ENCODE results near the gene AWAT1.

The AWAT1 gene

DNA sequence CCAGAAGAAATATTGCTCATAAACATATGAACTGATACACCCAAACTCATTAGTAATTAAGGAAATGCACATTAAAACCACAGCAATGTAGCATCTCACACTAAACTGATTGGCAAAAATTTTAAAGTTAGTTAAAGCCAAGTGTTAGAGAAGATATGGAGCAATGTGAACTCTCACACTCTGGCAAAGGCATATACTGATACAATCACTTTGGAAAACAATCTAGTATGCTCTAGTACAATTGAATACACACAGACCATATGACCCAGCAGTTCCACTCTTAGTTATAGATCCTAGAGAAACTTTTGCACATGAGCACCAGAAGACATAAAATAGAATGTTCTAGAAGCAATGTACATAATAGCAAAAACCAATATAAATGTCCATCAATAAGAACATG lies 8.4 kb upstream of the AWAT1 start:
- ATAC-seq (ENCODE audit: insufficient read depth, low read depth) = no peak
- no peak for DNase-seq
- Histone ChIP-seq H3K27me3 (ENCODE audit: insufficient read depth, low read length, poor library complexity) (no peaks in the 10 kb centered on the region), H3K4me1 (ENCODE audit: insufficient read depth, low read length) (no peaks in the 10 kb centered on the region), H3K4me3 (ENCODE audit: low read depth in 1 of 2, low read length in 2 of 2) (no peak overlapping the region), H3K36me3 (ENCODE audit: insufficient read depth, low read length) (no peaks in the 10 kb centered on the region), H3K27ac (ENCODE audit: low read length) (no peak overlapping the region), H3K79me2 (ENCODE audit: insufficient read depth, low read length) (no peaks in the 10 kb centered on the region), H3K9me3 (ENCODE audit: insufficient read depth, low read length, severe bottlenecking) (no peaks in the 10 kb centered on the region), H4K20me1 (ENCODE audit: insufficient read depth, low read length) (no peaks in the 10 kb centered on the region), H3K4me2 (ENCODE audit: insufficient read depth, low read length) (no peak overlapping the region), H2AFZ (ENCODE audit: low read depth, low read length) (no peak overlapping the region), H3K9ac (ENCODE audit: low read depth, low read length) (no peak overlapping the region)
- TF ChIP-seq CTCF (IDR thresholded peaks at IDR 0.05; ENCODE audit: borderline replicate concordance, extremely low read depth, low read length, poor library complexity, severe bottlenecking) = no peak
- TF ChIP-seq EZH2 (IDR thresholded peaks at IDR 0.05; ENCODE audit: borderline replicate concordance, low read depth, low read length, severe bottlenecking) = no peak

DNA sequence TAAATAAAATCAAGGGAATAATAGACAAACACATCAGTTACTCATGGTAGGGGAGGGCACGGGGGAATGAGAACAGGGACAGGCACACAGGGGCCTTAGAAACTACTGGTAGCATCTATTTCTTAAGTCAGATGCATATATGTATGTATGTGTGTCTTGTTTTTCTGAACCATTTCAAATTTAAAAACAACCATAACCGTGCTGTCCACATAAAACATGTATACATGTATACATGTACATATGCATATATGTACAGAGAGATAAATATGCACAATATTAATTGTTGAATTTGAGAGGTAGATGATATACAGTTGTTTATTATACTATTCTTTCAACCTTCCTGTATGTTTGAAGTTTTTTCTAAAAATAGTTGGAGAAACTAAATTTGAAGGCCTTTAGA lies 7.8 kb upstream of the AWAT1 start:
- Histone ChIP-seq H3K79me2 (ENCODE audit: insufficient read depth, low read length) (no peaks in the 10 kb centered on the region), H3K9ac (ENCODE audit: low read depth, low read length) (no peak overlapping the region), H3K4me3 (ENCODE audit: low read depth in 1 of 2, low read length in 2 of 2) (no peak overlapping the region), H2AFZ (ENCODE audit: low read depth, low read length) (no peak overlapping the region), H3K27ac (ENCODE audit: low read length) (no peak overlapping the region), H3K36me3 (ENCODE audit: insufficient read depth, low read length) (no peaks in the 10 kb centered on the region), H3K27me3 (ENCODE audit: insufficient read depth, low read length, poor library complexity) (no peaks in the 10 kb centered on the region), H3K9me3 (ENCODE audit: insufficient read depth, low read length, severe bottlenecking) (no peaks in the 10 kb centered on the region), H4K20me1 (ENCODE audit: insufficient read depth, low read length) (no peaks in the 10 kb centered on the region), H3K4me2 (ENCODE audit: insufficient read depth, low read length) (no peak overlapping the region), H3K4me1 (ENCODE audit: insufficient read depth, low read length) (no peaks in the 10 kb centered on the region)
- TF ChIP-seq CTCF (IDR thresholded peaks at IDR 0.05; ENCODE audit: borderline replicate concordance, extremely low read depth, low read length, poor library complexity, severe bottlenecking) (no peak), EZH2 (IDR thresholded peaks at IDR 0.05; ENCODE audit: borderline replicate concordance, low read depth, low read length, severe bottlenecking) (no peak)
- no peak for ATAC-seq (ENCODE audit: insufficient read depth, low read depth)
- DNase-seq = no peak

DNA sequence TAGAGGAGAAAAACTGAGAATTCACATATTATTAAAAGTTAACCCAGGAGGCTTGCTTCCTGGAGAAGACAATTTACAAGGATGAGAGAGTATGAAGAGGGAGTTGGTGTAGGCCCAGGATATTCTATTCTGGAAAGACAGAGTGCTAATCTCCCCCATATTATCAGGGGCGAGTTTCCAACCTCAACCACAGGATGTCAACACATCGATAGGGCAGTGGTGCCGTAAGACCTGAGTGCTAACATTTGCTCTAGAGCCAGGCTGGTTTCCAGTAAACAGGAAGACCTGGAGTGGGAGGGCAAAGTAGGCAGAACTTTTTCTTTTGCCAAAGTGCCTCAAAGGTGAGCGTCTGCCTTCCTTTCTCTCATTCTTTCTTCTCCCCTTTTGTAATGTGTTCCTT lies 2.8 kb upstream of the AWAT1 start:
- Histone ChIP-seq H3K9ac (ENCODE audit: low read depth, low read length) (no peak overlapping the region), H3K36me3 (ENCODE audit: insufficient read depth, low read length) (no peaks in the 10 kb centered on the region), H2AFZ (ENCODE audit: low read depth, low read length) (no peak overlapping the region), H3K79me2 (ENCODE audit: insufficient read depth, low read length) (no peaks in the 10 kb centered on the region), H3K9me3 (ENCODE audit: insufficient read depth, low read length, severe bottlenecking) (no peaks in the 10 kb centered on the region), H3K4me2 (ENCODE audit: insufficient read depth, low read length) (no peak overlapping the region), H3K4me1 (ENCODE audit: insufficient read depth, low read length) (no peaks in the 10 kb centered on the region), H3K27ac (ENCODE audit: low read length) (no peak overlapping the region), H4K20me1 (ENCODE audit: insufficient read depth, low read length) (no peaks in the 10 kb centered on the region), H3K4me3 (ENCODE audit: low read depth in 1 of 2, low read length in 2 of 2) (no peak overlapping the region), H3K27me3 (ENCODE audit: insufficient read depth, low read length, poor library complexity) (no peaks in the 10 kb centered on the region)
- DNase-seq = no peak
- TF ChIP-seq EZH2 (IDR thresholded peaks at IDR 0.05; ENCODE audit: borderline replicate concordance, low read depth, low read length, severe bottlenecking) (no peak), CTCF (IDR thresholded peaks at IDR 0.05; ENCODE audit: borderline replicate concordance, extremely low read depth, low read length, poor library complexity, severe bottlenecking) (no peak)
- ATAC-seq (ENCODE audit: insufficient read depth, low read depth) = no peak

DNA sequence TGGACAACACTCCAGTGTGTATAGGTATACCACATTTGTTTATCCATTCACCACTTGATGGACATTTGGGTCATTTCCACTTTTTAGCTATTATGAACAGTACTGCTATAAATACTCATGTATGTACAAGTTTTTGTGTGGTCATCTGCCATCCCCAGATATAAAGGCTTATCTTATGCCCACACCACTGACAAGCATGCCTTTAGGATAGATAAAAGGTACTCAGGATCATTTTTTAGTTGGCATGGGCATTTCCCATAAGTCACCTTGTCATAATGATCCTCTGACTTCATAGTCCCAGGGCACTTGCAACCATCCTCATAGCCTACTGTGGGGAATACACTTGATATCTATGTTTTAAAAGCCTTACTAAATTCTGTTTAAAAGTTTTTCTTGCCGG lies 6.3 kb downstream of the AWAT1 start:
- no peak for TF ChIP-seq CTCF (IDR thresholded peaks at IDR 0.05; ENCODE audit: borderline replicate concordance, extremely low read depth, low read length, poor library complexity, severe bottlenecking)
- TF ChIP-seq EZH2 (IDR thresholded peaks at IDR 0.05; ENCODE audit: borderline replicate concordance, low read depth, low read length, severe bottlenecking) = no peak
- Histone ChIP-seq H3K9me3 (ENCODE audit: insufficient read depth, low read length, severe bottlenecking) (no peaks in the 10 kb centered on the region), H3K4me1 (ENCODE audit: insufficient read depth, low read length) (no peaks in the 10 kb centered on the region), H3K36me3 (ENCODE audit: insufficient read depth, low read length) (no peaks in the 10 kb centered on the region), H3K27me3 (ENCODE audit: insufficient read depth, low read length, poor library complexity) (no peaks in the 10 kb centered on the region), H3K27ac (ENCODE audit: low read length) (no peak overlapping the region), H3K79me2 (ENCODE audit: insufficient read depth, low read length) (no peaks in the 10 kb centered on the region), H3K9ac (ENCODE audit: low read depth, low read length) (no peak overlapping the region), H4K20me1 (ENCODE audit: insufficient read depth, low read length) (no peaks in the 10 kb centered on the region), H3K4me2 (ENCODE audit: insufficient read depth, low read length) (no peak overlapping the region), H3K4me3 (ENCODE audit: low read depth in 1 of 2, low read length in 2 of 2) (no peak overlapping the region), H2AFZ (ENCODE audit: low read depth, low read length) (no peak overlapping the region)
- ATAC-seq (ENCODE audit: insufficient read depth, low read depth) (no peak), DNase-seq (no peak)
